Naive thymus-derived CD4-positive, alpha-beta T cell (primary cell): Measurements from ENCODE around the gene MLLT10. TPM values are rescaled to one million over a fixed set of nuclear protein-coding genes. Genes with fewer than 3 reads are reported as not detected.

ENCODE experiments used
- ATAC-seq: fragments of 150-1000 bp; cut with Tn5 transposase; 2 replicates; pipeline ENCODE4 v1.10.0; 2021; ENCODE audit warnings: mild to moderate bottlenecking, moderate library complexity
- CTCF ChIA-PET: fragments of 350-600 bp; sonication (Branson Sonifier 250); formaldehyde crosslinking; loops from one replicate; lab custom pipeline; 2021; ENCODE audit warnings: antibody characterized with exemption; lab: Charles Lee
- POLR2A ChIA-PET: fragments of 350-600 bp; sonication (Branson Sonifier 250); formaldehyde crosslinking; loops from one replicate; lab custom pipeline; 2021; ENCODE audit warnings: antibody characterized with exemption, inconsistent platforms; lab: Charles Lee
- DNase-seq, 9 donors: peaks; one replicate each; pipeline versions ENCODE4 v3.0.0 to v3.0.0-alpha.2; 2020 to 2022; ENCODE audit warnings: mixed read lengths in 1 of 9
- H3K27ac ChIP-seq: one replicate; pipeline ENCODE4 v1.7.0; 2013; ENCODE audit warnings: mild to moderate bottlenecking, low read depth, low read length, moderate library complexity
- H3K27me3 ChIP-seq, 2 donors: one replicate each; pipeline ENCODE4 v1.7.0; 2013; ENCODE audit warnings: low read length in 2 of 2, mild to moderate bottlenecking in 2 of 2, moderate library complexity in 2 of 2; ENCODE audit not compliant: control insufficient read depth in 2 of 2, insufficient read depth in 2 of 2
- H3K36me3 ChIP-seq, 3 experiments: 1 replicate in 2 of 3; 2 replicates in 1 of 3; pipeline ENCODE4 v1.7.0; 2013; ENCODE audit warnings: low read length in 3 of 3, mild to moderate bottlenecking in 3 of 3, moderate library complexity in 1 of 3; ENCODE audit not compliant: insufficient read depth in 3 of 3, control insufficient read depth in 2 of 3
- H3K4me1 ChIP-seq, 2 donors: one replicate each; pipeline ENCODE4 v1.7.0; 2013; ENCODE audit warnings: low read length in 2 of 2, mild to moderate bottlenecking in 2 of 2, moderate library complexity in 1 of 2; ENCODE audit not compliant: control insufficient read depth in 2 of 2, insufficient read depth in 2 of 2
- H3K4me3 ChIP-seq: 2 replicates; pipeline ENCODE4 v1.7.0; 2013; ENCODE audit warnings: mild to moderate bottlenecking, low read length
- H3K9me3 ChIP-seq, 3 experiments: 1 replicate in 2 of 3; 2 replicates in 1 of 3; pipeline ENCODE4 v1.7.0; 2013; ENCODE audit warnings: low read length in 3 of 3; ENCODE audit not compliant: control insufficient read depth in 2 of 3
- H3K27ac Mint-ChIP-seq, 9 donors: one replicate each; pipeline ENCODE4 v1.8.0; 2020 to 2022; ENCODE audit warnings: mixed read lengths in 9 of 9, mild to moderate bottlenecking in 8 of 9, moderate library complexity in 5 of 9, inconsistent platforms in 2 of 9
- H3K27me3 Mint-ChIP-seq, 5 donors: one replicate each; pipeline ENCODE4 v1.8.0; 2021 to 2022; ENCODE audit warnings: mixed read lengths in 5 of 5, mild to moderate bottlenecking in 1 of 5
- H3K36me3 Mint-ChIP-seq, 5 donors: one replicate each; pipeline ENCODE4 v1.8.0; 2020 to 2022; ENCODE audit warnings: mixed read lengths in 5 of 5, mild to moderate bottlenecking in 3 of 5, inconsistent platforms in 1 of 5
- H3K4me1 Mint-ChIP-seq, 7 donors: one replicate each; pipeline ENCODE4 v1.8.0; 2020 to 2022; ENCODE audit warnings: mixed read lengths in 7 of 7, mild to moderate bottlenecking in 3 of 7, inconsistent platforms in 1 of 7
- H3K4me3 Mint-ChIP-seq, 10 donors: one replicate each; pipeline ENCODE4 v1.8.0; 2020 to 2022; ENCODE audit warnings: mild to moderate bottlenecking in 10 of 10, mixed read lengths in 10 of 10, moderate library complexity in 6 of 10, inconsistent platforms in 2 of 10
- H3K9me3 Mint-ChIP-seq, 11 donors: one replicate each; pipeline ENCODE4 v1.8.0; 2020 to 2022; ENCODE audit warnings: mixed read lengths in 11 of 11, mild to moderate bottlenecking in 4 of 11, inconsistent platforms in 1 of 11, moderate library complexity in 1 of 11
- intact Hi-C, 2 donors: fragments of 100-400 bp; cut with micrococcal nuclease; formaldehyde crosslinking; loops; one replicate each; pipeline ENCODE4 v1.15.1; 2023
- polyA plus RNA-seq, 2 donors: library from polyadenylated mRNA; unstranded; fragments of 300-500 nt; fragmentation: Illumina TruSeq; gene quantifications; one replicate each; pipeline ENCODE4 v1.2.3, GENCODE V29; 2021
- total RNA-seq, 6 experiments: library from RNA in 5 of 6; stranded (reverse) in 5 of 6; gene quantifications; 1 replicate in 5 of 6; 2 replicates in 1 of 6; pipeline ENCODE4 v1.2.3 and lab custom pipeline; 2021 to 2026

The MLLT10 gene
- total and polyA plus RNA-seq, 7 experiments from 2014 or later, result 6.0 to 74.2 (median 61.2) TPM

GRCh38 chr10:21668831-21669230 is 134.8 kb downstream of the MLLT10 start:
- Histone ChIP-seq H3K27ac (no peak overlapping the region), H3K9me3 (no peaks in the 10 kb centered on the region), H3K4me1 (no peaks in the 10 kb centered on the region), H3K4me3 (no peak overlapping the region), H3K36me3 (peaks cover 0 to 9% (median 0%) of the 10 kb centered on the region in 3 experiments), H3K27me3 (no peaks in the 10 kb centered on the region)
- H3K9me3 Mint-ChIP-seq, result no peaks in the 10 kb centered on the region
- H3K36me3 Mint-ChIP-seq, result peaks cover 4 to 37% (median 15%) of the 10 kb centered on the region in 5 donors
- intact Hi-C loops, result no loop called here
- no peaks in the 10 kb centered on the region for H3K27me3 Mint-ChIP-seq
- no peak overlapping the region for H3K4me3 Mint-ChIP-seq
- peak overlapping the region in 1 of 9 donors; percentile 40 for H3K27ac Mint-ChIP-seq
- no peak for DNase-seq
- ATAC-seq, result no peak
- H3K4me1 Mint-ChIP-seq, result peaks cover 12 to 44% (median 29%) of the 10 kb centered on the region in 7 donors
- ChIA-PET POLR2A (no interaction called here), CTCF (no interaction called here)

- ChIA-PET POLR2A (no interaction called here), CTCF (no interaction called here)
- ATAC-seq (no peak), DNase-seq (no peak)
- H3K9me3 Mint-ChIP-seq, result no peaks in the 10 kb centered on the region
- H3K27me3 Mint-ChIP-seq, result no peaks in the 10 kb centered on the region
- no peak overlapping the region for H3K4me3 Mint-ChIP-seq
- H3K4me3 ChIP-seq, result no peak overlapping the region
- no peak overlapping the region for H3K27ac ChIP-seq
- peaks cover 17 to 49% (median 34%) of the 10 kb centered on the region in 7 donors for H3K4me1 Mint-ChIP-seq
- peaks cover 5 to 46% (median 19%) of the 10 kb centered on the region in 5 donors for H3K36me3 Mint-ChIP-seq
- no peaks in the 10 kb centered on the region for H3K9me3 ChIP-seq
- peak overlapping the region in 2 of 9 donors; percentile 21 to 45 for H3K27ac Mint-ChIP-seq
- peaks cover 0 to 9% (median 0%) of the 10 kb centered on the region in 3 experiments for H3K36me3 ChIP-seq
- no peaks in the 10 kb centered on the region for H3K4me1 ChIP-seq
- no peaks in the 10 kb centered on the region for H3K27me3 ChIP-seq
- intact Hi-C loops, result no loop called here
These were observed 136.4 kb downstream of the MLLT10 start for GRCh38 chr10:21670391-21670790.

DNA sequence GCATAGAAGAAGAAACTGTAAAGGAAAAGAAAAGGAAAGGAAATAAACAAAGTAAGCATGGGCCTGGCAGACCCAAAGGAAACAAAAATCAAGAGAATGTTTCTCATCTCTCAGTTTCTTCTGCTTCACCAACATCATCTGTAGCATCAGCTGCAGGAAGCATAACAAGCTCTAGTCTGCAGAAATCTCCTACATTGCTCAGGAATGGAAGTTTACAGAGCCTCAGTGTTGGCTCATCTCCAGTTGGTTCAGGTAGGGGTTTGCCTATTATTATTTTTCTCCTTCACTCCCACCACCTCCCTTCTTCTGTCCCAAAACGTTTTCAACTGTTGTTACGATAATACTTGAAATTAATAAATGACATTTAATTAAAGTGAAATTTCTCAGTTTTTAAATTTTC is 139.6 kb downstream of the MLLT10 start:
- CTCF ChIA-PET, result interaction anchor here (0.6 to 1.6 kb wide), 3 partner anchors 70 to 634 kb away, joined by 3 to 4 read pairs (median 3); no protein-coding TSS in a partner anchor
- intact Hi-C loops, result no loop called here
- peaks cover 11 to 31% (median 24%) of the 10 kb centered on the region in 7 donors for H3K4me1 Mint-ChIP-seq
- peaks cover 0 to 5% (median 0%) of the 10 kb centered on the region in 3 experiments for H3K36me3 ChIP-seq
- POLR2A ChIA-PET, result interaction anchor here (0.6 kb wide), 1 partner anchor 330 kb away, joined by 3 read pairs; the partner anchor contains the start of gene DNAJC1
- H3K9me3 Mint-ChIP-seq, result no peaks in the 10 kb centered on the region
- no peak overlapping the region for H3K4me3 ChIP-seq
- H3K27me3 ChIP-seq, result no peaks in the 10 kb centered on the region
- no peak overlapping the region for H3K27ac ChIP-seq
- no peaks in the 10 kb centered on the region for H3K27me3 Mint-ChIP-seq
- no peaks in the 10 kb centered on the region for H3K9me3 ChIP-seq
- peak overlapping the region in 5 of 9 donors; percentile 12 to 67 (median 48) for H3K27ac Mint-ChIP-seq
- H3K36me3 Mint-ChIP-seq, result peaks cover 0 to 38% (median 12%) of the 10 kb centered on the region in 5 donors
- no peaks in the 10 kb centered on the region for H3K4me1 ChIP-seq
- ATAC-seq, result no peak
- no peak for DNase-seq
- no peak overlapping the region for H3K4me3 Mint-ChIP-seq

DNA sequence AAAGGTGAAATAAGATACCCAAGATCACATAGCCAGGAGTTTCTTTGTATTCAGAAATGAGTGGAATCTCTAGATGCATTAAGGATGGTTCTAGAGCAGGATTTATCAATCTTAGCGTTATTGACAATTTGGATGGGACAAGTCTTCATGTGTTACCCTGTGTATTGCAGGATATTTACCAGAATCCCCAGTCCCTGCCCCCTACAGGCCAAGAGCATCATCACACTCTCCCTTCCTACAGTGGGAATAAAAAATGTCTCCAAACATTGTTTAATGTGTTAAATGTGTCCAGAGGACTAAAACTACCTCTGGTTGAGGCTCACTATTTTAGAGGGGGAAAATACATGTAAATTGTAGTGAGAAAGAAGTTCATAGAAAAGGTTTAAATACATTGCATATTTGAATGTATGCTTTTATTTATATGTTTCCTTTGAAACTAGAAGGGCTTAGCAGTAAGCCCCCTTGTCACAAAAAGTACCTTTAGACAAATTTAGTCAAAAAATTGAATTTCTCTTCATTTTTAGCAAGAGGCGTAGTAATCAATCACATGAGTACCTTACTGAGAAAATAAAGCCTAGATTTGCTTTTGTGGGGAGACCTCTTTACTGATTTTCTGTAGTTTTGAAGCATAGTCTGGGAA is 141.2 kb downstream of the MLLT10 start:
- Mint-ChIP-seq H3K4me1 (peaks cover 4 to 31% (median 20%) of the 10 kb centered on the region in 7 donors), H3K27me3 (no peaks in the 10 kb centered on the region), H3K9me3 (no peaks in the 10 kb centered on the region), H3K36me3 (peaks cover 0 to 31% (median 11%) of the 10 kb centered on the region in 5 donors), H3K4me3 (no peak overlapping the region), H3K27ac (no peak overlapping the region)
- Histone ChIP-seq H3K36me3 (peaks cover 0 to 5% (median 0%) of the 10 kb centered on the region in 3 experiments), H3K9me3 (no peaks in the 10 kb centered on the region), H3K27me3 (no peaks in the 10 kb centered on the region), H3K4me3 (no peak overlapping the region), H3K4me1 (no peaks in the 10 kb centered on the region), H3K27ac (no peak overlapping the region)
- POLR2A ChIA-PET, result no interaction called here
- peak in 5 of 9 donors; percentile 8 to 35 (median 14) for DNase-seq
- ATAC-seq, result peak; percentile 73
- CTCF ChIA-PET, result interaction anchor here (1.0 kb wide), 1 partner anchor 76 kb away, joined by 3 read pairs; no protein-coding TSS in a partner anchor
- intact Hi-C loops, result loop anchor here in 1 of 2 donors (1.0 to 5.0 kb wide), 4 partner anchors 47 to 277 kb away; partner anchors contain the start of gene MLLT10

GRCh38 chr10:21677551-21677950 is 143.5 kb downstream of the MLLT10 start:
- Mint-ChIP-seq H3K4me3 (no peak overlapping the region), H3K27me3 (no peaks in the 10 kb centered on the region), H3K9me3 (peaks cover 0 to 2% (median 0%) of the 10 kb centered on the region in 11 donors), H3K36me3 (peaks cover 5 to 39% (median 18%) of the 10 kb centered on the region in 5 donors), H3K27ac (no peak overlapping the region), H3K4me1 (peaks cover 4 to 34% (median 20%) of the 10 kb centered on the region in 7 donors)
- H3K4me1 ChIP-seq, result no peaks in the 10 kb centered on the region
- H3K27ac ChIP-seq, result no peak overlapping the region
- POLR2A ChIA-PET, result no interaction called here
- H3K36me3 ChIP-seq, result peaks cover 0 to 5% (median 0%) of the 10 kb centered on the region in 3 experiments
- intact Hi-C loops, result loop anchor here in 1 of 2 donors (5.0 kb wide), 3 partner anchors 45 to 275 kb away; partner anchors contain the start of gene MLLT10
- H3K4me3 ChIP-seq, result no peak overlapping the region
- ATAC-seq (no peak), DNase-seq (no peak)
- H3K9me3 ChIP-seq, result no peaks in the 10 kb centered on the region
- no peaks in the 10 kb centered on the region for H3K27me3 ChIP-seq
- CTCF ChIA-PET, result no interaction called here

DNA sequence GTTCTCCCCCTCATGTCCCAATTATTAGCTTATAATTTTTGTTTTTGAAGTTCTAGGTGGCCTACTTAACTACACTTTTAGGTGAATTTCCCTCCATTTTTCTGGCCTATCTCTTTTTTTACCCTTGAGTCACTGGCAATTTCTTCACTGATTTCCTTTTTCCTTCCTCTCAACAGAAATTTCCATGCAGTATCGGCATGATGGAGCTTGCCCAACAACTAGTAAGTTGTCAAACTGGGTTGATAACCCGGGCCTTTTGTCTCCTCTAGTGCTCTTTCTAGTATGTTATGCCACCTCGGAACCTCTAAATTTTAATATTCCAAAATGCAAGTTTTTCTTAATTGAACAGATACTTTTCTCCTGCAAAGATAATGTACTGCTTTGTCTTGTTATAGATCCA is 147.1 kb downstream of the MLLT10 start:
- no peaks in the 10 kb centered on the region for H3K4me1 ChIP-seq
- no peak overlapping the region for H3K4me3 Mint-ChIP-seq
- H3K27me3 Mint-ChIP-seq, result no peaks in the 10 kb centered on the region
- no peak overlapping the region for H3K27ac Mint-ChIP-seq
- DNase-seq (no peak), ATAC-seq (no peak)
- H3K4me1 Mint-ChIP-seq, result peaks cover 2 to 35% (median 22%) of the 10 kb centered on the region in 7 donors
- H3K36me3 ChIP-seq, result peaks cover 0 to 4% (median 0%) of the 10 kb centered on the region in 3 experiments
- H3K4me3 ChIP-seq, result no peak overlapping the region
- no peaks in the 10 kb centered on the region for H3K9me3 ChIP-seq
- peaks cover 0 to 2% (median 0%) of the 10 kb centered on the region in 11 donors for H3K9me3 Mint-ChIP-seq
- intact Hi-C loops, result no loop called here
- H3K27ac ChIP-seq, result no peak overlapping the region
- H3K27me3 ChIP-seq, result no peaks in the 10 kb centered on the region
- ChIA-PET CTCF (interaction anchor here (0.7 kb wide), 1 partner anchor 48 kb away, joined by 3 read pairs; no protein-coding TSS in a partner anchor), POLR2A (no interaction called here)
- peaks cover 12 to 38% (median 24%) of the 10 kb centered on the region in 5 donors for H3K36me3 Mint-ChIP-seq
